Thyroid gland (tissue), 4 donors: Measurements from ENCODE around the gene SYT17. TPM values are rescaled to one million over a fixed set of nuclear protein-coding genes. Genes with fewer than 3 reads are reported as not detected.
A peak's percentile ranks its signal among the peaks of the same experiment; 100 is the strongest.

ENCODE experiments used
- DNase-seq, 2 donors: peaks; one replicate each; pipeline ENCODE4 v3.0.0-alpha.2; 2019
- H3K27ac ChIP-seq, 3 donors: fragments of 200-600 bp; sonication (generic); 1 replicate in 2 of 3; 2 replicates in 1 of 3; pipeline ENCODE4 v1.5.1; 2016 to 2019; ENCODE audit warnings: mild to moderate bottlenecking in 1 of 3, moderate library complexity in 1 of 3
- H3K27me3 ChIP-seq: fragments of 200-600 bp; sonication (generic); one replicate; pipeline ENCODE4 v1.5.1; 2019
- H3K36me3 ChIP-seq, 2 donors: fragments of 200-600 bp; sonication (generic); one replicate each; pipeline ENCODE4 v1.5.1; 2016 to 2019
- H3K4me1 ChIP-seq, 2 donors: fragments of 200-600 bp; sonication (generic); one replicate each; pipeline ENCODE4 v1.5.1; 2017 to 2019
- H3K4me3 ChIP-seq, 3 donors: fragments of 200-600 bp; sonication (generic); replicated peaks in 1 of 3; 1 replicate in 2 of 3; 2 replicates in 1 of 3; pipeline ENCODE4 v1.5.1; 2016; ENCODE audit warnings: mild to moderate bottlenecking in 1 of 3
- H3K9me3 ChIP-seq: fragments of 200-600 bp; sonication (generic); one replicate; pipeline ENCODE4 v1.5.1; 2017
- CTCF ChIP-seq, 6 experiments: fragments of 200-600 bp in 3 of 6; fragments of 450-650 bp in 3 of 6; sonication (generic) in 3 of 6; IDR thresholded peaks; one replicate each; pipeline ENCODE4 v1.5.1; 2016 to 2019; ENCODE audit warnings: antibody characterized with exemption in 6 of 6, mild to moderate bottlenecking in 2 of 6, inconsistent platforms in 1 of 6, moderate library complexity in 1 of 6
- POLR2A ChIP-seq, 2 donors: fragments of 450-650 bp; IDR thresholded peaks; one replicate each; pipeline ENCODE4 v1.6.1; 2017; ENCODE audit warnings: antibody characterized with exemption in 2 of 2, mild to moderate bottlenecking in 2 of 2, moderate library complexity in 1 of 2
- WGBS, 2 donors: methylation state at CpG; one replicate each; pipeline ENCODE4 v1.1.5; 2017; 5-methylcytosine and 5-hydroxymethylcytosine counted together
- intact Hi-C: fragments of 100-400 bp; cut with DNase I; formaldehyde crosslinking; loops from one replicate; pipeline ENCODE4 v1.15.1; 2023
- total RNA-seq, 4 donors: library from RNA; depleted of rRNA; stranded (reverse); fragments of >200 nt; gene quantifications; one replicate each; pipeline ENCODE4 v1.2.3, GENCODE V29; 2016

The SYT17 gene
- total RNA-seq, 4 donors from 2014 or later: 2.8 to 17.2 (median 8.6) TPM

GRCh38 chr16:19174478-19174877 lies 6.4 kb downstream of the SYT17 start:
- no peak overlapping the region for H3K27ac ChIP-seq
- WGBS, 2 donors: 93 to 98% methylated on average over 3 of the region's 3 CpGs
- peaks cover 0 to 1% of the 10 kb centered on the region in 2 donors for H3K4me1 ChIP-seq
- H3K27me3 ChIP-seq: no peaks in the 10 kb centered on the region
- no peak for TF ChIP-seq POLR2A (IDR thresholded peaks at IDR 0.05)
- no peak for TF ChIP-seq CTCF (IDR thresholded peaks at IDR 0.05)
- H3K4me3 ChIP-seq: no peak overlapping the region
- no peaks in the 10 kb centered on the region for H3K9me3 ChIP-seq
- H3K36me3 ChIP-seq: peaks cover 0 to 3% of the 10 kb centered on the region in 2 donors
- no peak for DNase-seq
- intact Hi-C loops: no loop called here

- TF ChIP-seq POLR2A (IDR thresholded peaks at IDR 0.05): no peak
- no peak for TF ChIP-seq CTCF (IDR thresholded peaks at IDR 0.05)
- H3K27ac ChIP-seq: no peak overlapping the region
- DNase-seq: no peak
- no peak overlapping the region for H3K4me3 ChIP-seq
- no peaks in the 10 kb centered on the region for H3K9me3 ChIP-seq
- 85 to 87% methylated on average over 9 of the region's 9 CpGs for WGBS, 2 donors
- no peaks in the 10 kb centered on the region for H3K4me1 ChIP-seq
- peaks cover 0 to 3% of the 10 kb centered on the region in 2 donors for H3K36me3 ChIP-seq
- no peaks in the 10 kb centered on the region for H3K27me3 ChIP-seq
- intact Hi-C loops: no loop called here
Measured at GRCh38 chr16:19175492-19176262, 7.6 kb downstream of the SYT17 start.

GRCh38 chr16:19177111-19177739 lies 9.2 kb downstream of the SYT17 start:
- DNase-seq: no peak
- intact Hi-C loops: no loop called here
- TF ChIP-seq CTCF (IDR thresholded peaks at IDR 0.05): no peak
- TF ChIP-seq POLR2A (IDR thresholded peaks at IDR 0.05): no peak
- WGBS, 2 donors: 86 to 96% methylated on average over 5 of the region's 5 CpGs
- Histone ChIP-seq H3K27ac (no peak overlapping the region), H3K9me3 (no peaks in the 10 kb centered on the region), H3K36me3 (peaks cover 0 to 3% of the 10 kb centered on the region in 2 donors), H3K4me1 (no peaks in the 10 kb centered on the region), H3K4me3 (no peak overlapping the region), H3K27me3 (no peaks in the 10 kb centered on the region)

GRCh38 chr16:19179546-19180490 lies 11.8 kb downstream of the SYT17 start:
- no peak overlapping the region for H3K4me3 ChIP-seq
- H3K4me1 ChIP-seq: peaks cover 0 to 5% of the 10 kb centered on the region in 2 donors
- no peak overlapping the region for H3K27ac ChIP-seq
- intact Hi-C loops: loop anchor here (5.0 kb wide), 1 partner anchor 93 kb away; no protein-coding TSS in a partner anchor
- peaks cover under 1 to 8% of the 10 kb centered on the region in 2 donors for H3K36me3 ChIP-seq
- H3K9me3 ChIP-seq: no peaks in the 10 kb centered on the region
- 71 to 73% methylated on average over 26 to 27 of the region's 27 CpGs for WGBS, 2 donors
- H3K27me3 ChIP-seq: no peaks in the 10 kb centered on the region
- TF ChIP-seq CTCF (IDR thresholded peaks at IDR 0.05): peak in 5 of 6 experiments; percentile 13 to 56 (median 42)
- no peak for TF ChIP-seq POLR2A (IDR thresholded peaks at IDR 0.05)
- peak; percentile 27 to 41 for DNase-seq
